ENCODE data around the gene PRICKLE4.
A peak's percentile ranks its signal among the peaks of the same experiment; 100 is the strongest.

The PRICKLE4 gene

DNA sequence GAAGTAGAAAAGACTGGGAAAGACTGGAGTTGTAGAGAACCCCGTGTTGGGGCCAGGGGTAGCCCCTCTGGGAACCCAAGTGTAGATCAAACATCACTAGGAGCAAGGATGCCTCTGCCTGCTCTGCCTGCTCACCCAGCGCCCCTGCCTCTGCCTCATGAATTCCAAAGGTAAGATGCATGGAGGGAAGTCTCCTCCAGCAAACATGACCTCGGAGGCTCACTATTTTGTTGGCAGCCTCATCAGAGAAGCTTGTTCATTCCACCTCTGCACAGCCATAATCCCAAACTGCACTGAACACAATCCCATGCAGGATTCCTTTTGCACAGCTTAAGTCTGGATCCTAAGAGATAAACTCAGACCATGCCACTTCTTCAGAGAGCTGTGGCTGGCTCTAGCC, 5.7 kb upstream of the PRICKLE4 start:
- no peak for DNase-seq

DNA sequence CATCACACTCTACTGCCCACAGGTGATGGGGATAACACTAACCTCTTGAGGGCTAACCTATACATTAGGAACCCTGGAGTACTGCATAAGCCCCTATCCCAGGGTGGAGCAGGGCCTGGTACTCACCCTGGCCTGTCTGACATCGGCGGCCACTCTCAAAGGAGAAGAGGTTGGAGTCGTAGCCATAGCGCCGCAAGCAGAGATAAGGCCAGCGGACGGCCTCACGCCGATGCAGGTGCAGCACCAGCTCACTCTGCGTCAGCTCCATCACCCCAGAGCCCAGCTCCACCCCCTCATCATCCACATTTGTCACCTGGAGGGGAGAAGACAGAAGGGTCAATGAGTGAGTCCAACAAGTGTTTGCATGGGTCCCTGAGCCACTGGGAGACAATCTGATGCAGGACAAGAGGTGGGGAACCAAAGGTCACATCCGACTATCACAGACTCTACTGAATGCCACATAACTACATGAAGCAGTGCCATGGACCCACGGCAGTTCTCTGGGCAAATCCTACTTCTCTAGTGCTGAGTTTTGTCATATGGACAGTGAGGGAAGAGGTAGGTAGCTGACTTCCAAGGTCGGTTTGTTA, 5.2 kb upstream of the PRICKLE4 start:
- DNase-seq = no peak

- no peak for DNase-seq
Measured at GRCh38 chr6:41777551-41778285, 2.9 kb upstream of the PRICKLE4 start.

- DNase-seq = no peak
Measured at GRCh38 chr6:41778895-41779294, 1.7 kb upstream of the PRICKLE4 start.

DNA sequence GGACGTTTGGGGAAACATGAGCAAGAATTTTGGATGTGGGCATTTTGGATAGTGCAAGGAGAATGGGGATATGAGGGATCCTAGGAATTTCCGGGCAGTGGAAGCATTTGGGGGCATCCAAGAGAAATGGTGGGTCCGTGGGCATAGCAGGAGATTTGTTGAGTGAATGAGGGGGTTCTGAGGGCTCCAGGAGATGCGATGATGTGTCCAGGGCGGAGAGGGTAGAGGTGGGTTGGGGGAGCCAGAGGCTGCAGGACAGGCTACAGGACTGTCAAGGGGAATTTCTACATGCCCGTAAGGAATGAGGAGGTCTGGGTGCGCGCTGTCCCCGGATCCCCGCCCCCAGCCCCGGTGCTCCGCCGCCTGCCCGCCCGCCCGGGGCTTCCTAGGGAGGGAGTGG, 1.2 kb upstream of the PRICKLE4 start:
- peak; percentile 19 for DNase-seq

DNA sequence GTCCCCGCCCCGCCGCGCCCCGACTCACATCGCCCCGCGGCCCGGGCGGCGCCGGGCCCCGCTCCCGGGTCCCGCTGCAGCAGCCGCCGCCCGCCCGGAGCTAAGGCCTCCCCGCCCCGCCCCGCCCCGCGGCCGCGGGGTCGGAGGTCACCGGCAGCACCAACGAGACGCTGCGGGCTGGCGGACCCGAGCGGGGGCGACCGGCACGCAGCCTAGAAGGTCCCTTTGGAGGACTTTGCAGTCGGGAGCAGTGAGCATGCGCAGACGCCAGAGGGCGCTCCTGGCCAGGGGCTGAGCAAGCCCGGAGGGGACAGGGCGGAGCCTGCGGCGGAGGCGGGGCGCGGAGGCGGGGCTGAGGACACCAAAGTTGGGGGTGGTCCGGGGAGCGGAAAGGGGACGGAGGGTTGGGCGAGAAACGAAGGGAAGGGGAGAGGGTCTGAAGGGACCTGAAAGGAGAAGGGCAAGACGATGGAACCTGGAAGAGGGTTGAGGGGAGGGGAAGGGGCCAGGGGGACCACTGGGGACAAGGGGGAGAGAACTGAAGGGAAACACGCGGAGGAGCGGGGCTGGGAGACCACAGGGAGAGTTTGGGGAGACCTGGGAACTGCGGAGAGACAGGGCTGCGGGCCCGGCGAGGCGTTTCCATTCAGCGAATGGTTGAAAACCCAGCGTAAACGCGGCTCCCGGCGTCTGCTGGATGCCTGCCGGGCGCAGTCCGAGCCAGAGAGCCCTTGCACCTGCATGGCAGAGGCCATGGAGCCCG, 613 bp upstream of the PRICKLE4 start, which contains the start of gene FRS3:
Gene FRS3, minus strand, starts transcription at position 113 of the 763 bp plus-strand sequence. CDS start 2,913 bp downstream, outside the sequence.
- peak; percentile 100 for DNase-seq

GRCh38 chr6:41781366-41781730, 766 bp downstream of the PRICKLE4 start:
- DNase-seq = no peak

DNA sequence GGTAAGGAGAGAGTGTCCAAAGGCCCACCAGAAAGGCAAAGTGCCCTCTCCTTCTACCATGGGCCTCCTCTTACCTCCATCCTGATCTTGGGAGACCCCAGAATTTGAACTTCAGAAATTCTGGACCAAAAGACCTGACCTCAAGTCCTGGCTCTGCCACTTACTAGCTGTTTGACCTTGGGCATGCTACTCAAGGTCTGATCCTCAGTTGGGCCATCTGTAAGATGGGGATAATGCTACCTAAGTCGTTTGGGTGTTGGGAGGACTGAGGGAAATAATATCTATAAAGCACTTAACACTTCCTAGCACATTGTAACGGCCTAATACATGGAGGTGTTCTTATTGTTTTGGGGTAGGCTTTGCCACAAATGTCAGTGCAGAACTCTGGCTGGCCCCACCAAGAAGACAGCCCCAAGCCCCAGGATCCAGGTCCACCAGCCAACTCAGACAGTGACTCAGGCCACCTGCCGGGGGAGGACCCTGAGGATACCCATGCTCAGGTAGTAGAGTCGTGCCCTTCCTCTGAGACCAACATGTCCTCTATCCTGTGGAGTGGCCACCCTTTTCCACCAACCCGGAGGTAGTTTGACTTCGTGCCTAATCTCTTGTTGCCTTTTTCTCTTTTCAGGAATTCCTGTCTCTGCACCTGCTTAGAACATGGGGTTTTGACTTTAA, 2.7 kb downstream of the PRICKLE4 start:
- no peak for DNase-seq

DNA sequence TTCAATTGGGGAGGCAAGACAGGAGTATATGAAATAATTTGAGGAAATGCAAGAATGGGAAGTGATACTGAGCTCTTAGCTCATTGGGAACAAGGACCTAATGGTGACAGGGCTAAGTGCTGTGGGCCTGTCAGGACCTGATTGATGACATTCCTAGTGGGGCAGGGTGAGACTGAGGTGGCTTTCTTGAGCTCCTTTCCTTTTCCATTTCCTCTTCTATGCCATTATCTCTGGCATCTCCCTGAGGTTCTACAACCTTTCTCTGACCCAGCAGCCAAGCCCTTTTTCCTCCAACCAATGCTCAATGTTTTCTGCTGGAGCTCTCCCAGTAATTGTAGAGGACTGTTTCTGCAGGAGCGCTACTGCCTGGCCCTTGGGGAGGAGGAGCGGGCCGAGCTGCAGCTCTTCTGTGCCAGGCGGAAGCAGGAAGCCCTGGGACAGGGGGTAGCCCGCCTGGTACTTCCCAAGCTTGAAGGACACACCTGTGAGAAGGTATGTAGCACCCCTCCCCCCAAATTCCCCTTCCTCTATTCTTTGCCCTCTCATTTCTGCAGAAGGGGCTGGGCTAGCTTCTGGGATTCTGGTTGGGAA, 4.1 kb downstream of the PRICKLE4 start:
- DNase-seq = no peak

DNA sequence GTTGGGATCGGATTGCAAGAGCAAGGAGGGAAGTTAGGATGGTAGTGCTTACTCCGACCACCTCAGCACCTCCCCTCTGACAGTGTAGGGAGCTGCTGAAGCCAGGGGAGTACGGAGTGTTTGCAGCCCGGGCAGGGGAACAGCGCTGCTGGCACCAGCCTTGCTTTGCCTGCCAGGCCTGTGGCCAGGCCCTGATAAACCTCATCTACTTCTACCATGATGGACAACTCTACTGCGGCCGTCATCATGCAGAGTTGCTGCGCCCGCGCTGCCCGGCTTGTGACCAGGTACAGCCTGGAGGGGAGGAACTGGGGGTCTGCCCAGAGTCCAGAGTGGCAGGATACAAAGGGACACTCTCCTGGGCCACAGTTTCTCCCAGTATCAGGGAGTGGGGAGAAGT, 4.7 kb downstream of the PRICKLE4 start:
- DNase-seq = no peak

GRCh38 chr6:41785689-41786450, 5.3 kb downstream of the PRICKLE4 start:
- no peak for DNase-seq

GRCh38 chr6:41786451-41787218, 6.1 kb downstream of the PRICKLE4 start:
- peak; percentile 91 for DNase-seq

GRCh38 chr6:41787219-41787917, 6.8 kb downstream of the PRICKLE4 start, which contains the start of gene TOMM6:
TSS of gene TOMM6 (plus strand) at chr6:41787694. CDS start at chr6:41787698, 4 bp downstream.
- peak; percentile 95 for DNase-seq

GRCh38 chr6:41789390-41789724, 8.8 kb downstream of the PRICKLE4 start:
- DNase-seq = no peak

GRCh38 chr6:41790045-41790444, 9.5 kb downstream of the PRICKLE4 start:
- DNase-seq = no peak

- no peak for DNase-seq
Measured at GRCh38 chr6:41791305-41791704, 10.7 kb downstream of the PRICKLE4 start.

- no peak for DNase-seq
Measured at GRCh38 chr6:41791984-41792383, 11.4 kb downstream of the PRICKLE4 start.

DNA sequence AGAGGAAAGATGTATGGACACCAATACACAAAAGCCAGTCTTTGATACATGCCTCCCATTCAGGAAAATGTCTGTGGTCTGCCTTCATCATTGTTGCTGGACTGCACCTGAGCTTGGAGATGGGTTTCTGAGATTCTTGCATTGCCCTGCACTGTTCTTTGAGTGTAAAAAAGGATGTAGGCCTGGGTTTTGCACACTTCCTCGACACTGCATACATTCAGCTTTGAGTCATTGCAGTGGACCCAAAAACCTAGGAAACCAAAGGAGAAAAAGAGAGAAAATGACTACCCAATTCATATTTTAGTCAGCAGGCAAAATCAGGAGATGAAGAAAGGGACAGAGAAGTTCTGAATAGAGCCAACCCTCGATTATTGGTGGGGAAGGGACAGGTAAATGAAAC, 15.9 kb downstream of the PRICKLE4 start:
- no peak for DNase-seq

- DNase-seq = no peak
Measured at GRCh38 chr6:41798901-41799558, 18.4 kb downstream of the PRICKLE4 start.

DNA sequence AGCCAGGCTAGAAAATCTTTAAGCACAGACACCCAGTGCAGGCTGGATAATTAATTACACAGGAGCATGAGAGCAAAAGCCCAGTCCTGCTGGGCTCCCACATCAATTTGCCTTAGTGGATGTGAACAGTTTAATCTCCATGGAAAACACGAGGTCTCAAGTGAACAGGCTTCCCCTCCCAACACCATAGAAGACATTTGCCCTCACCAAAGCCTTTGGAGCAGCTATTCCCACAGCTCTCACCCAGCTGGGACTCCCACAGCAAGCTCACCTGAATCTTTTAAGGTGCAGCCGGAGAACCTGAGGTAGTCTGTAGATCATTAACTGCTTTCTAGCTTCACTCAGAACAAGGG, 19.0 kb downstream of the PRICKLE4 start:
- DNase-seq = no peak
